ENCODE results near the gene DCTD.
A peak's percentile ranks its signal among the peaks of the same experiment; 100 is the strongest.

Gene DCTD

DNA sequence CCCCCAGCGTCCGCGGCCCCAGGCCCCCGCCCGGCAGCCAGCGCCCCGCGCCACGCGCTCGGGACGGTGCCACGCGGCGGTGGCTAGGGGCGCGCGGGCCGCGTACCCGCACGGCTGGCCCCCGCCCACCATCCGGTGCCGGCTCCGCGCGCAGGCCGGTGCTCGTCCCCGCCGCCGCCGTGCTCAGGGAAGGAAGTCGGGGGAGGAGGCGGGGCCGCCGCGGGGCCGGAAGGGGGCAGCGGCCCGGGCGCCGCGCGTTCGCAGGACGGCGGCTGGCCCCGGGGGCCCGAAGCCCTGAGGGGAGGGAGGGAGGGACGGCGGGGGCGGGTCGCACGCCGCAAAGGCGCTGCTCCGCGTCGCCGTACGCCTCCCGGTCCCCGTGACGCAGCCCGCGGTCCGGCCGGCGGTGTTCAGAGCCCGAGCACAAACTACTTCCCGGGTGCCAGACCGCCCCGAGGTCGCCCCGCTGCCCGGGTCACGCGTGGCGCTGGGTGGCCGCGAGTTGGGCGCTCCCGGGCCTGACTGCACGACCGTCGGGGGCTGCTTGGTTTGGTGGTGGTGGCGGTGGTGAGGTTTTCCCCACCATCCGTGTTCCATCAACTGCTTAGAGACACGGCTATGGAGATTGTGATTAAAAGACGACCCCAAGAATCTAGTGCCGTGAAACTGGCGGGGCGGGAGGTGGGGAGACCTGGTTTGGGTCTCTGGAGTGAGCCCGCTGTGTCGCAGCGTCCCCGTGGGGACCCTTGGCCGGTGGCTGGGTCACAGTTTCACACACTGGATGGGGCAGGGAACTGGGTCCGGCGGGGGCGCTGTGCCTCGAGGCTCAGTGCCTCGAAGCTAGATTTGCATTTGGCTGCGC lies at the start of gene DCTD:
Gene DCTD, minus strand, starts transcription at position 205 of the 862 bp plus-strand sequence. CDS start 1,818 bp downstream, outside the sequence.
- DNase-seq: peak; percentile 75 to 82
- Mint-ChIP-seq H3K27me3 (no peaks in the 10 kb centered on the region), H3K4me3 (peak within 1 kb of the TSS; percentile 82 to 84), H3K4me1 (peaks cover 56% of the 10 kb centered on the region), H3K9me3 (no peaks in the 10 kb centered on the region), H3K27ac (peak within 1 kb of the TSS; percentile 98)
- ATAC-seq: peak; percentile 78

DNA sequence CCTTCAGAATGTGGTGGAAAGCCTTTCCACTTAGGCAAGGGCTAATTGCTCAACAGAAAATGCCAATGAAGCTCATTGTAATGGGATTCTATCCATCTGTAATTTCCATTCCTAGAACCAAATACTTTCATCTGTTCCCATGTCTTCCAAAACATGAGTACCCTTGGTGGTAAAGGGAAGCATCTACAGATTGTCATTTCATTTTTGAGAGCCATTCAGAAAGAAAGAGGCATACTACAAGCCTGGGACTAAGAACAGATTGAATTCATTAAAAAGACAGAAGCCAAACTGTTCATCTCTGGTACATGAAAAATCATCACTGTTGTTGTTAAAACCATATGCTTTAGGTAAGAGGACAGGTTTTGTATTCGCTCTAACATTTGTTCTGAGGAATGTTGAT lies 43.6 kb upstream of the DCTD start:
- peaks cover 7% of the 10 kb centered on the region for H3K27me3 Mint-ChIP-seq
- H3K4me3 Mint-ChIP-seq: no peak overlapping the region
- no peak overlapping the region for H3K27ac Mint-ChIP-seq
- DNase-seq: no peak
- no peak for ATAC-seq
- no peaks in the 10 kb centered on the region for H3K9me3 Mint-ChIP-seq
- no peaks in the 10 kb centered on the region for H3K4me1 Mint-ChIP-seq

DNA sequence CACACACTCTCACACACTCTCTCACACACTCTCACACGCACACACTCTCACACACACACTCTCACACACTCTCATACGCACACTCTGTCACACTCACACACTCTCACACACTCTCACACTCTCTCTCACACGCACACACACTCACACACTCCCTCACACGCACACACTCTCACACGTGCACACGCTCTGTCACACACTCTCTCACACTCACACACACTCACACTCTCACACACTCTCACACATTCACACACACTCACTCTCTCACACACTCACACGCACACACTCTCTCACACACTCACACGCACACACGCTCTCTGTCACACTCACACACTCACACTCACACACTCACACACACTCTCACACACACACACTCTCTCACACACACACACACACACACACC lies 43.0 kb upstream of the DCTD start:
- H3K27me3 Mint-ChIP-seq: peaks cover 3% of the 10 kb centered on the region
- H3K9me3 Mint-ChIP-seq: no peaks in the 10 kb centered on the region
- H3K27ac Mint-ChIP-seq: no peak overlapping the region
- no peaks in the 10 kb centered on the region for H3K4me1 Mint-ChIP-seq
- DNase-seq: no peak
- ATAC-seq: no peak
- no peak overlapping the region for H3K4me3 Mint-ChIP-seq

DNA sequence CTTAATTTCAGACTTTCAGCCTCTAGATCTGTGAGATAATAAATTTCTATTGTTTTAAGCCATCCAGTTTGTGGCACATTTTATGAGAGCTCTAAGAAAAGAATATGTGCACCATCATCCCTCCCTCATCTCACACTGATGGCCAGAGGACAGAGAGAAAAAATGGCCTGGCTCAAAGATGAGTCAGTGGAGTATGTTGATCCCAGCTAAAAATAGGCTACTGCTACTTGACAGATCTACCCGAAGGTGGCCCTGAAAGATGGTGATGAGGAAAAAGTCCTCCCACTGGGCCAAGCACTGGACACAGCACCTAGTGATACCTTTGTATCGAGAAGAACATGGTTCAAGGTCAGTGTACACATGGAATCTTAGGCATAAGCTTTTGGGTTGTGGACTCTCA lies 38.2 kb upstream of the DCTD start:
- no peaks in the 10 kb centered on the region for H3K27me3 Mint-ChIP-seq
- H3K4me1 Mint-ChIP-seq: no peaks in the 10 kb centered on the region
- no peak for ATAC-seq
- no peak overlapping the region for H3K27ac Mint-ChIP-seq
- H3K4me3 Mint-ChIP-seq: no peak overlapping the region
- H3K9me3 Mint-ChIP-seq: peaks cover 0 to 12% of the 10 kb centered on the region in 2 donors
- no peak for DNase-seq

DNA sequence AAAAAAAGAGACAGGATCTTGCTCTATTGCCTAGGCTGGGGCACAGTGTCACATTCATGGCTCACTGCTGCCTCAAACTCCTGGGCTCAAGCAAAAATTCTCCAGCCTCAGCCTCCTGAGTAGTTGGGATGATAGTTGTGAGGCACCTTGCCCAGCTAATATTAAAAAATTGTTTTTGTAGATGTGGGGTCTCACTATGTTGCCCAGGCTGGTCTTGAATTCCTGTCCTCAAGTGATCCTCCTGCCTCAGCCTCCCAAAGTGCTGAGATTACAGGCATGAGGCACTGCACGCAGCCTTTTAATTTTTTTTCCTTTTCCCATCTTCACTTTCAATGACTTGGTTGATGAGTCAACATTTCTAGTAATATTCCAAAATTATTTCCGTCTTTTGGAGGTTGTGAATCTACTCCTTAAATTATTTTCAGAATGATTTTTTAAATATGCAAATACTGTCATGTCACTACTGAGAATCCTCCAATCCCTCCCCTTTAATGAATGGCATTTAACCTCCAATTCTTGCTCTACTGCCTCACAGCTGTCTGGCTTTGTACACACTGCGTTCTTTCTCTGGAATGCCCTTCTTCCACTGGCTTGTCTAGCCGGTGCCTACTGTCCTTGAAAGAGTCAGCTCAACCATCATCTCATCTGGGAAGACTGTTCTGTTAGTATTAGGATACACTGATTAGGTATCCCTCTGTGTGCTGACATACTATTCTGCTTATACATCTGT lies 27.5 kb upstream of the DCTD start:
- Mint-ChIP-seq H3K27ac (no peak overlapping the region), H3K27me3 (peaks cover 31% of the 10 kb centered on the region), H3K4me1 (no peaks in the 10 kb centered on the region), H3K4me3 (no peak overlapping the region), H3K9me3 (no peaks in the 10 kb centered on the region)
- DNase-seq: no peak
- ATAC-seq: no peak

DNA sequence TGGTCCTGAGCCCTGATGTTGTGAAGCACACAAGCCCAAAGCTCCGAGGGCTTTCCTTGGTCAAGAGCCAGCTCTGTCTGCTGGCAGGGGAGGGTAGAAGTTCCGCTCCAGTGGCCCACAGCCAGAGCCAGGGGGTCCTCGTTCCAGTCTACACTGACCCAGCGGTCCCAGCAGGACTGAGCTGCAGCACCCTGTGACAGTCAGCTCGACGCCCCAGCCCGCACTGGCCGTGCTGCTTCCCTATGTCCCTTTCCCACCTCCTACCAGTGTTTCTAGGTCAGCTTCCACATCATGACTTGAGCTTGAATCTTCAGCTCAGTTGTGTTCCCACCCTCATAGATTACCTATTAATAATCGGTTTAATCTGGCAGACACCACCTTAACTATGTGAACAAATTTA lies 22.5 kb upstream of the DCTD start:
- H3K9me3 Mint-ChIP-seq: no peaks in the 10 kb centered on the region
- peaks cover 6% of the 10 kb centered on the region for H3K4me1 Mint-ChIP-seq
- no peak for DNase-seq
- H3K27ac Mint-ChIP-seq: no peak overlapping the region
- H3K4me3 Mint-ChIP-seq: no peak overlapping the region
- no peak for ATAC-seq
- H3K27me3 Mint-ChIP-seq: peaks cover 44% of the 10 kb centered on the region

DNA sequence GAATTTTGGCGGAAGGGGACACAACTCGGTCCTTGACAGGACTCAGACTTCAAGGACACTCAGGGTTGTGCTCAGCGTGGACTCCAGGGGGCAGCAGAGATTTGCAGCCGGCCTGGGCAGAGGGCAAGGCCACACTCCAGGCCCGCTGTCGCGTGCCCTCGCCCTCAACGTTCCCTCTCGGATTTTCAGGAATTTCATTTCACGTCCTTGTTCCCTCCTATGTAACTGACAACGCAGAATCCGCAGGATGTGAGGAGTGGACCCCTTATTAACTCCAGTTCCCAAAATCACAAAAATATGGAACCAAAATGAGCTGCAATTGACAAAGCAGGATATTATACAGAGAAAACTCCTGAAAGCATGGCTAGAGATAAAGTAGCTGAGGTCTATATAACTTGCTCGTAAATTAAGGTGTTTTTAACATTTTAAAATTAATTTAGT lies 21.0 kb upstream of the DCTD start:
- Mint-ChIP-seq H3K27me3 (peaks cover 41% of the 10 kb centered on the region), H3K4me1 (peaks cover 6% of the 10 kb centered on the region), H3K4me3 (no peak overlapping the region), H3K9me3 (no peaks in the 10 kb centered on the region), H3K27ac (no peak overlapping the region)
- ATAC-seq (peak; percentile 94), DNase-seq (peak; percentile 66 to 67)

DNA sequence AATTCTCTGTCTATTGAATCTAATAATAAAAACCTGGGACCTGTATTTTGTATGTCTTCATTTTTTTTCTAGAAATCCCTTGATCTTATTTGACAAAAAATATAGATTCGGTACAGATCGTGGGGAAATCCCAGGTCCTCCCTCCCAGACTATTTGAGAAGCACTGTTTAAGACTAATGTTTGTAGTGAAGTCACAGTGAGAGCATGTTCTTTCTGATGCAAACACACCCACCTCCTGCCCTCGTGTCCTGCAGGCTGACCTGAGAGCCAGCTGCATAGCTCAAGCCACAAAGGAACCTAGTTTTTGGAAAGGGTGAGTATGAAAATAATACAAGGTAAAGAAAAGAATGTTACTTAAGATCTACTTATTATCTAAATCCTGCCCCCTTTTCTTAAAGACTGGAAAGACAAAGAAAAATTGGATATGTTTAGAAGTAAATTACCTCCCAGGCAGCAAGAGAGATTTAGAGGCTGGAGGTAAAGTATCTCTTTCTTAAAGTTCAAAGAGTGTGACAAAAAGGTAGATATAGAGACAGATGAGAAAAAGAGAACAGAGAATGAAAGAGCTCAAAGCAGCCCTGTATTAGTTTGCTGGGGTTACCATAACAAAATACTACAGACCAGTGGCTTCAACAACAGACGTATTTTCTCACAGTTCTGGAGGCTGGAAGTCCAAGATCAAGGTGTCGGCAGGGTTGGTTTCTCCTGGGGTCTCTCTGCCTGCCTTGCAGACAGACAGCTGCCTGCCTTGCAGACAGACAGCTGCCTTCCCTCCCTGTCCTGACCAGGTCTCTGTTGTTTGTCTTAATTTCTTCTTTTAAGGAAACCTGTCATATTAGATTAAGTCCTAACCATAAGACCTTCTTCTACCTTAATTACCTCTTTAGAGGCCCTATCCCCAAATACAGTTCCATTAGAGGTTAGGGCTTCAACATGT lies 20.4 kb upstream of the DCTD start:
- Mint-ChIP-seq H3K4me1 (peaks cover 6% of the 10 kb centered on the region), H3K27me3 (peaks cover 38% of the 10 kb centered on the region), H3K9me3 (no peaks in the 10 kb centered on the region), H3K4me3 (no peak overlapping the region), H3K27ac (peak overlapping the region in 1 of 2 donors; percentile 43)
- DNase-seq: no peak
- peak; percentile 30 for ATAC-seq

DNA sequence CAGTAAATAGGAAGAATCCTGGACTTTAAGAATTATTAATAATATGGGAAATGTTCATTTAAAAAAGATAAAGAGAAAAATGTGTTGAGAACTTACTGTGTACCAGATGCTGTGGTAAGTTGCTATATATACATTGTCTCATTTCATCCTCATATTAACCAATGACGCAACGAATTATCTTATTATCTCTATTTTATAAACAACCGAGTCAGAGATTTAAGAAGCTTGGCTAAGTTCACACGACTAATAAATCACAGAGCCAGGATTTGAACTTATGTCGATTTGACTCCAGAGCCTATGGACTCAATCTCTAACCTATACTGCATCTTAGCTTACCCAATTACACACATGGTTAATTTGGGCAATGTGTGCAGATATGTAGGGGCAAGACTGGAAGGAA lies 15.5 kb upstream of the DCTD start:
- Mint-ChIP-seq H3K4me1 (no peaks in the 10 kb centered on the region), H3K27me3 (peaks cover 25% of the 10 kb centered on the region)
- DNase-seq: no peak

DNA sequence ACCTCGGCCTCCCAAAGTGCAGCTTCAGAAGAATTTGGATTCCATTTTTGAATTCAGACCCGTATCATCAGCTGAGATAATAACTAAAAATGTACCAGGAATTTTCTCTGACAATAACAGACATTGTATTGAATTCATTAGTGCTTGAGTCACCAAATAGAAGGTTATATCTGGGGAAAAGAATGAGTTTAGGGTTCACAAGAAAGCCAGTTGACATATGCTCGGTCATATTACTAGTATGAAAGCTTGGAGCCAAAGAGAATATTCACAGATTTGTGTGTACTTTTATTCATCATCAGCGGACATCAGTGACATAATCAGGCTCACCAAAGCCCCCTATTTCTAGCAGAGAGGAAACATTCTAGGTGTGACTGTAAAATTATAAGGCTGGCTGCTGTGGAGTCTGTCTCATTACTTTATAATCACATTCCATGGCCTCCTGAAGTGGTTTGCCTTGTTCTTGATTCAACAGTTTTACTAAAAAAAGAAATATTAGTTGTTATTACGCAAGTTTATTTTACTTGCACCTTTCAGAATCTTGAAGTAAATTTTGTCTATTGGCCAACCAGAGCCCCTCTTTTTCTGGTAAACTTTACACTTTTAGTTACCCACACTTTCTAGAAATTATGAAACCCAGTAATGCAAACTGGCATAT lies 14.6 kb upstream of the DCTD start:
- no peak for ATAC-seq
- no peaks in the 10 kb centered on the region for H3K9me3 Mint-ChIP-seq
- H3K27me3 Mint-ChIP-seq: peaks cover 17% of the 10 kb centered on the region
- no peak overlapping the region for H3K4me3 Mint-ChIP-seq
- no peak overlapping the region for H3K27ac Mint-ChIP-seq
- DNase-seq: no peak
- no peaks in the 10 kb centered on the region for H3K4me1 Mint-ChIP-seq

More for the DNA sequence above, 15.5 kb upstream of the DCTD start:
- Mint-ChIP-seq H3K4me3 (no peak overlapping the region), H3K9me3 (no peaks in the 10 kb centered on the region), H3K27ac (peak overlapping the region in 1 of 2 donors; percentile 57)
- ATAC-seq: no peak

DNA sequence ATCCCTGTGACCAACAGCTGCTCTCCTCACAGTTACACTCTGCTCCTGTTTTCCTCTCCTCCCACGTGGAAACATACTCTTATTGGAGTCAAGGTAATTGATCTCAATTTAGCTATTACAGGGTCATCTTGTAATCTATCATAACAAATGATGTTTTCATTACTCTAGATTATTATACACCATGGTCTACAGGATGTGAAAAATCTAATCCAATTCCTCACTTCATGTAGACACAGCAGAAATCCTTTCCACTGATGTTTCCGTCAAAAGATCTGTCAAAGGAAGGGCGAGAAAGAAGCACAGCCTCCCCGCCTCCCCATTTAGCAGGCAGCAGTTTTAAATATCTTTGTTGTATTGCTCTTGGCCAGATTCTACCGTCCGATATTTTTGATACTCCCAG lies 13.7 kb upstream of the DCTD start:
- H3K27ac Mint-ChIP-seq: no peak overlapping the region
- no peak for ATAC-seq
- no peak for DNase-seq
- H3K27me3 Mint-ChIP-seq: peaks cover 13% of the 10 kb centered on the region
- no peak overlapping the region for H3K4me3 Mint-ChIP-seq
- no peaks in the 10 kb centered on the region for H3K4me1 Mint-ChIP-seq
- H3K9me3 Mint-ChIP-seq: no peaks in the 10 kb centered on the region

DNA sequence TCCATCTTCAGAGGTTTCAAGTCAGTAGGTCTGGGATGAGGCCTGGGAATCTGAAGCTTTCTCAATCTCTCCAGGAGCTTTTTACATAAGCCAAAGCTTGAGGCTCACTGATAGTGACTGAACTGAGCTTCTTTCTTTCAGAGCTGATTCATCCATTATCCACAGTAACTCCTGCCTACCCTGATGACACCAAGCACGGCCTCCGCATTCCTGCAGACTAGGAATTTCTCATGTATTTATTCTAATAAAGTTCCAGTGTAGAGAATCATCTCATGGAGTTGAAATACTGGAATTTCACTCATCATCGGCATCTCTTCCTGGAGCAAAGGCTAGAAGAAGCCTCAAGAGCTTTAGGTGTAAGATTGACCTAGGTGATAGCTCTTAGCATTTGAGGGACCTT lies 12.1 kb upstream of the DCTD start:
- Mint-ChIP-seq H3K4me1 (peaks cover 5% of the 10 kb centered on the region), H3K4me3 (no peak overlapping the region), H3K27ac (no peak overlapping the region), H3K27me3 (peaks cover 13% of the 10 kb centered on the region), H3K9me3 (no peaks in the 10 kb centered on the region)
- ATAC-seq: no peak
- no peak for DNase-seq

DNA sequence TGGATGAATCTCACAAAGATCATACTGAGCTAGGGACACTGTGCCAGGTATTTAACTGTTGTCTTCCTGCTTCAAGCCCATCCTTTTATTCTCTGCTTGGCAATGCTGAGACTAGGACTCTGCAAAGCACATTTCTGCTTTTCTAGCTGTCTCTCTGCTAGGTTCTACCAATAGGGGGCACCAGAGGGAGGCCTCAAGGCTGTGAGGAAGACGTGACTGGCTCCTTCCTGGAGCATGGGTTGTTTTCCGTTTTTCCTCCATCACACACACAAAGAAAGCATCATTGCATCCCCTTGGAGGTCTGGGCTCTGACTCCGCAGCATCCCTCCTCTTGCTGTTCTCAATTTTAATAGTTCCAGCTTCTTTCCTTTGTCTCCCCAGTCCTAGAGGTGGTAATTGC lies 10.9 kb upstream of the DCTD start:
- peaks cover 2% of the 10 kb centered on the region for H3K27me3 Mint-ChIP-seq
- H3K9me3 Mint-ChIP-seq: no peaks in the 10 kb centered on the region
- H3K4me1 Mint-ChIP-seq: peaks cover 5% of the 10 kb centered on the region
- no peak overlapping the region for H3K27ac Mint-ChIP-seq
- no peak for DNase-seq
- H3K4me3 Mint-ChIP-seq: no peak overlapping the region
- no peak for ATAC-seq

DNA sequence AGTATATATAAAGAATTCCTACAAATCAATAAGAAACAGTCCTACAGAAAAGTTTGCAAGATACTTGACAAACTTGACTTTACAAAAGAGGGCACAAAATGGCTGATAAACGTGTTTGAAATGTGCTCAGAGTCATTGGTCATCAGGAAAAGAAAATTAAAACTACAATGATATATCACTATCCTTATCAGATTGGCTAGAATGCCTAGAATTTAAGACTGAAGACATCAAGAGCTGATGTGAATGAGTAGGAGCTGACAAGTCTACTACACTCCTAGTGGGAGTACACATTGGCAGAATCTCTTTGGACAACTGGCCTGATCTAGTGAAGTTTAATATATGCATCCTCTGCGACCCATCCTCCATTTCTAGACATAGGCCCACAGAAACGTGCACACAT lies 10.3 kb upstream of the DCTD start:
- Mint-ChIP-seq H3K9me3 (no peaks in the 10 kb centered on the region), H3K4me1 (peaks cover 5% of the 10 kb centered on the region), H3K4me3 (no peak overlapping the region), H3K27ac (no peak overlapping the region), H3K27me3 (no peaks in the 10 kb centered on the region)
- ATAC-seq (no peak), DNase-seq (no peak)

DNA sequence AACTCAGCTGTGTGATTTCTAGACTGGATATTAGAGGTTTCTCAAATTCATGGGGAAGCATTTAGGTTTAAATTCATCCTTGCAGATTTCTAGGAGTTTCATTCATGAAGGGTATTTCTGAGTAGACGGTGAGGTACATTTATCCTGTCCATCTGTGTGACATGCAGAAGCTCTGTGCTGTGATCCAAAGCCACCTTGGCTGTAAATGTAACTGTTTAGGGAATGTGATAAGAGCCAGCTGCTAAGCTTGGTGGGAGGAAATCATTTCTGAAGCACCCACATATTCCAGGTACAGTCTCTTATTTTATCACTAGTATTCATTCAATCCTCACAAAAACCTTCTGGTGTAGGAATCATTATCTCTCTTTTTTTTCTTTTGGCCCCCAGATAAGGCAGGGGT lies 8.7 kb upstream of the DCTD start:
- H3K4me3 Mint-ChIP-seq: no peak overlapping the region
- ATAC-seq: no peak
- no peaks in the 10 kb centered on the region for H3K27me3 Mint-ChIP-seq
- H3K27ac Mint-ChIP-seq: no peak overlapping the region
- no peak for DNase-seq
- H3K9me3 Mint-ChIP-seq: no peaks in the 10 kb centered on the region
- H3K4me1 Mint-ChIP-seq: peaks cover 5% of the 10 kb centered on the region

Data from stimulated activated naive CD8-positive, alpha-beta T cell treated with anti-CD3 and anti-CD28 coated beads, Interleukin-15, amount 100 ng/mL, for 72 hours (primary cell).